ENCODE measurements around the gene RBM6.

DNA sequence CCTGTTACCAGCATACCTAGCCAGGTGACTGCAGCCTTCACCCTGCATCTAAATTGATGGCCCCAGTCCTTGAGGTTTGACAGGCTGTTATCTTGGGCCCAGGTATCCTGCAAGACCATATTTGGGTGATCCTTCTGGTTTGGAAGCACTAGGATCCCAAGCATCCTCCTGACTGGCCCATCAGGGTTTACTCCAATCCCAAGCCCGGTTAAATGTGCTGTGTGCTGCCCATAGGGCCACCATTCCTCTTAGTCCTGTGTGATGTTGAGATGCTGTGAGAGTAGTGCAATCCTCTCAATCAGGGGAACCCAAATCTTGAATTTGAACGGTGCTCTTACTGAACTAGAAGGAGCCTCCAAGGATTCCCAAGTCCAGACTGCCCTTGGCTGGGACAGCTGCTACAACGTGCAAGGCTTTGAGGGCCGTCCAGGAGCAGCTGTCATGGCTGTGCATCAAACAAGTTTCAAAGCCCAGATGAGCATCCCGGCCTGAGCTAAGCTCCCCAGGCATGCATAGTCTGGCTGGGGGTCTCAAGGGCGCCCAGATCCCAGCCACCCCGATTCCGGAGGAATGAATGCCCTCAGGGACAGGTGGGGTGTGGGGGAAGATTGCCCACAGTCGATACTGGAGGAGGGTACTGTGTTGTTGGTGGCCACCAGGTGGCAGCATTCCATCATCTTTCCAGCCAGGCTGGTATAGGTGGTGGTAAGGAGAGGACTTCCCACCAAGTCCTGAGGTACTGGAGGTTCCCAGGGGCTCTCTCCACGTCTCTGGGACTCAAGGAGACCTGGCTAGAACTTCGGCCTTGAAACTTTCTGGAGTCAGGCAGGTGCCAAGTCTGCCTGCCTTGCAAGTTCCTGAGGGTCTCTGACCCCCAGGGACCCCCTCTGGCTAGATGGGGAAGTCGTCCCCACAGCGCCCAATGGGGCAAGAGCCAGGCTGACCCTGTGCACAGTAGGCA is 181.4 kb downstream of the RBM6 start:
- TF ChIP-seq, protein P1, sequence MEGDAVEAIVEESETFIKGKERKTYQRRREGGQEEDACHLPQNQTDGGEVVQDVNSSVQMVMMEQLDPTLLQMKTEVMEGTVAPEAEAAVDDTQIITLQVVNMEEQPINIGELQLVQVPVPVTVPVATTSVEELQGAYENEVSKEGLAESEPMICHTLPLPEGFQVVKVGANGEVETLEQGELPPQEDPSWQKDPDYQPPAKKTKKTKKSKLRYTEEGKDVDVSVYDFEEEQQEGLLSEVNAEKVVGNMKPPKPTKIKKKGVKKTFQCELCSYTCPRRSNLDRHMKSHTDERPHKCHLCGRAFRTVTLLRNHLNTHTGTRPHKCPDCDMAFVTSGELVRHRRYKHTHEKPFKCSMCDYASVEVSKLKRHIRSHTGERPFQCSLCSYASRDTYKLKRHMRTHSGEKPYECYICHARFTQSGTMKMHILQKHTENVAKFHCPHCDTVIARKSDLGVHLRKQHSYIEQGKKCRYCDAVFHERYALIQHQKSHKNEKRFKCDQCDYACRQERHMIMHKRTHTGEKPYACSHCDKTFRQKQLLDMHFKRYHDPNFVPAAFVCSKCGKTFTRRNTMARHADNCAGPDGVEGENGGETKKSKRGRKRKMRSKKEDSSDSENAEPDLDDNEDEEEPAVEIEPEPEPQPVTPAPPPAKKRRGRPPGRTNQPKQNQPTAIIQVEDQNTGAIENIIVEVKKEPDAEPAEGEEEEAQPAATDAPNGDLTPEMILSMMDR (IDR thresholded peaks at IDR 0.05) = peak; percentile 74 to 96 (median 83)
- TF ChIP-seq POLR2A (IDR thresholded peaks at IDR 0.05) = no peak

Data from thyroid gland (tissue), 4 donors.